Measurements from ENCODE around the gene DENND6B.

DNA sequence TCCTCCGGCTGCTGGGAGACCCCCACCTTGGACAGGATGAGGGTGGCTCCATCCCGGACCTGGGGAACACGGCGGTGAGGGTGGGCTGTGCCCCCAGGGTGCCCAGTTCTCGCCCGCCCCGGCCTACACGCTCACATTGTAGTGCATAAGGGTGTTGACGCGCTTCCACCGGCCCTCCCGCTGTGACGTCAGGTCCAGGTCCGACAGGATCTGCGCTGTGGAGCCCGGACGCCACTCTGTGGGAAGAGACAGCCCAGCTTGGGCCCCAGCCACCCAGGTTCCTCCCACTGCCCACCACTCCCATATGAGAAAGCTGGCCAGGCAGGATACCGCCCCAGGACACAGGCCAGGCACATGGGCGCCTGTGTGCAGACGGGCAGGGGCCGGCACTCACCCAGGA is 48.4 kb downstream of the DENND6B start:
- no peak for TF ChIP-seq EZH2 (optimal IDR thresholded peaks at IDR 0.05; ENCODE audit: low read depth, low read length)
- TF ChIP-seq EZH2phosphoT487 (IDR thresholded peaks at IDR 0.05; ENCODE audit: low read length), result no peak

Data from MM.1S (cell line).